Karpas-422 (cell line): Measurements from ENCODE around the gene PILRA. TPM values are rescaled to one million over a fixed set of nuclear protein-coding genes. Genes with fewer than 3 reads are reported as not detected.
"Not testable (repeated sequence)": the region's sequence is repeated elsewhere in the genome, so short reads cannot be mapped to it uniquely, and the experiment has no call there.

Source experiments
- DNase-seq: peaks from one replicate; pipeline ENCODE4 v3.0.0-alpha.2; 2015
- H2AFZ ChIP-seq: fragments of 200-600 bp; sonication (generic); 2 replicates; pipeline ENCODE4 v1.6.1; 2014; ENCODE audit warnings: antibody characterized with exemption, low read length, mixed read lengths
- H3K27ac ChIP-seq: fragments of 200-600 bp; sonication (generic); 2 replicates; pipeline ENCODE4 v1.5.1; 2014; ENCODE audit warnings: mild to moderate bottlenecking, low read length, moderate library complexity
- H3K27me3 ChIP-seq: fragments of 200-600 bp; sonication (generic); 2 replicates; pipeline ENCODE4 v1.6.1; 2014; ENCODE audit warnings: low read length, mixed read lengths
- H3K36me3 ChIP-seq: fragments of 200-600 bp; sonication (generic); 2 replicates; pipeline ENCODE4 v1.6.1; 2014; ENCODE audit warnings: low read length, mixed read lengths; ENCODE audit not compliant: insufficient read depth
- H3K4me1 ChIP-seq: fragments of 200-600 bp; sonication (generic); 2 replicates; pipeline ENCODE4 v1.6.1; 2014; ENCODE audit warnings: mild to moderate bottlenecking, low read length, mixed read lengths
- H3K4me2 ChIP-seq: fragments of 200-600 bp; sonication (generic); 2 replicates; pipeline ENCODE4 v1.6.1; 2014; ENCODE audit warnings: low read length, low read depth, mild to moderate bottlenecking; ENCODE audit not compliant: poor library complexity, severe bottlenecking
- H3K4me3 ChIP-seq: fragments of 200-600 bp; sonication (generic); 2 replicates; pipeline ENCODE4 v1.5.1; 2014; ENCODE audit warnings: mild to moderate bottlenecking, antibody characterized with exemption, low read length, mixed read lengths
- H3K79me2 ChIP-seq: fragments of 200-600 bp; sonication (generic); 2 replicates; pipeline ENCODE4 v1.6.1; 2014; ENCODE audit warnings: mild to moderate bottlenecking, low read length, mixed read lengths
- H3K9ac ChIP-seq: fragments of 200-600 bp; sonication (generic); 2 replicates; pipeline ENCODE4 v1.6.0; 2014; ENCODE audit warnings: low read length
- H3K9me2 ChIP-seq: fragments of 200-600 bp; sonication (generic), shearing (Covaris generic); replicated peaks from 2 replicates; pipeline ENCODE4 v1.6.0; 2014; ENCODE audit warnings: mild to moderate bottlenecking, low read length, moderate library complexity; ENCODE audit not compliant: insufficient read depth
- H3K9me3 ChIP-seq: fragments of 300-700, 200-600 bp; sonication (generic); 2 replicates; pipeline ENCODE4 v1.6.1; 2014; ENCODE audit warnings: low read length, mixed read lengths
- H4K20me1 ChIP-seq: fragments of 200-600 bp; sonication (generic); 2 replicates; pipeline ENCODE4 v1.6.1; 2014; ENCODE audit warnings: mild to moderate bottlenecking, antibody characterized with exemption, low read length, low read depth; ENCODE audit not compliant: insufficient read depth
- total RNA-seq: library from RNA; depleted of rRNA; stranded (reverse); fragments of >200 nt; shearing (Covaris generic); gene quantifications from 2 replicates; pipeline ENCODE4 v1.2.3, GENCODE V29; 2014; ENCODE audit warnings: low replicate concordance

The PILRA gene
- total RNA-seq, 1 experiment from 2014 or later, result 2.4 TPM

- Histone ChIP-seq H3K9me2 (no peaks in the 10 kb centered on the region), H3K27ac (peak overlapping the region; percentile 96), H3K36me3 (no peaks in the 10 kb centered on the region), H3K4me1 (peaks cover 59% of the 10 kb centered on the region), H3K9ac (0 out of 2 replicates have a peak overlapping the region, but pooled peaks have one; percentile 38), H2AFZ (no peak overlapping the region), H3K9me3 (no peaks in the 10 kb centered on the region), H3K4me2 (peak overlapping the region; percentile 11), H3K79me2 (no peaks in the 10 kb centered on the region), H4K20me1 (no peaks in the 10 kb centered on the region), H3K27me3 (no peaks in the 10 kb centered on the region), H3K4me3 (no peak overlapping the region)
- no peak for DNase-seq
Measured at GRCh38 chr7:100370303-100370702, 3.0 kb upstream of the PILRA start.

GRCh38 chr7:100370746-100371145 is 2.5 kb upstream of the PILRA start:
- no peak overlapping the region for H3K4me3 ChIP-seq
- H2AFZ ChIP-seq, result no peak overlapping the region
- no peaks in the 10 kb centered on the region for H3K27me3 ChIP-seq
- no peaks in the 10 kb centered on the region for H3K79me2 ChIP-seq
- H4K20me1 ChIP-seq, result no peaks in the 10 kb centered on the region
- DNase-seq, result no peak
- no peaks in the 10 kb centered on the region for H3K9me2 ChIP-seq
- H3K4me2 ChIP-seq, result no peak overlapping the region
- H3K36me3 ChIP-seq, result no peaks in the 10 kb centered on the region
- H3K9me3 ChIP-seq, result no peaks in the 10 kb centered on the region
- H3K27ac ChIP-seq, result no peak overlapping the region
- H3K4me1 ChIP-seq, result peaks cover 56% of the 10 kb centered on the region
- no peak overlapping the region for H3K9ac ChIP-seq

- no peaks in the 10 kb centered on the region for H3K27me3 ChIP-seq
- H3K9me2 ChIP-seq, result no peaks in the 10 kb centered on the region
- no peak overlapping the region for H3K27ac ChIP-seq
- H3K79me2 ChIP-seq, result no peaks in the 10 kb centered on the region
- H3K4me3 ChIP-seq, result no peak overlapping the region
- no peaks in the 10 kb centered on the region for H3K9me3 ChIP-seq
- peaks cover 47% of the 10 kb centered on the region for H3K4me1 ChIP-seq
- no peaks in the 10 kb centered on the region for H4K20me1 ChIP-seq
- H3K4me2 ChIP-seq, result no peak overlapping the region
- no peaks in the 10 kb centered on the region for H3K36me3 ChIP-seq
- 0 out of 2 replicates have a peak overlapping the region, but pooled peaks have one; percentile 9 for H3K9ac ChIP-seq
- no peak overlapping the region for H2AFZ ChIP-seq
- DNase-seq, result no peak
Measured at GRCh38 chr7:100371561-100372171, 1.6 kb upstream of the PILRA start.

GRCh38 chr7:100372256-100372655 is 1.0 kb upstream of the PILRA start:
- H3K4me3 ChIP-seq, result no peak overlapping the region
- H3K9ac ChIP-seq, result no peak overlapping the region
- no peaks in the 10 kb centered on the region for H3K27me3 ChIP-seq
- DNase-seq, result no peak
- H3K9me2 ChIP-seq, result no peaks in the 10 kb centered on the region
- no peaks in the 10 kb centered on the region for H3K79me2 ChIP-seq
- H3K36me3 ChIP-seq, result no peaks in the 10 kb centered on the region
- peaks cover 41% of the 10 kb centered on the region for H3K4me1 ChIP-seq
- H3K9me3 ChIP-seq, result no peaks in the 10 kb centered on the region
- H4K20me1 ChIP-seq, result no peaks in the 10 kb centered on the region
- no peak overlapping the region for H3K27ac ChIP-seq
- no peak overlapping the region for H3K4me2 ChIP-seq
- peak overlapping the region; percentile 36; the same call in 1 of the 2 replicates for H2AFZ ChIP-seq

- no peak overlapping the region for H3K27ac ChIP-seq
- no peaks in the 10 kb centered on the region for H4K20me1 ChIP-seq
- H3K9ac ChIP-seq, result no peak overlapping the region
- no peaks in the 10 kb centered on the region for H3K79me2 ChIP-seq
- peak overlapping the region; percentile 36; the same call in 1 of the 2 replicates for H2AFZ ChIP-seq
- DNase-seq, result no peak
- no peaks in the 10 kb centered on the region for H3K9me3 ChIP-seq
- no peaks in the 10 kb centered on the region for H3K36me3 ChIP-seq
- no peaks in the 10 kb centered on the region for H3K27me3 ChIP-seq
- no peak overlapping the region for H3K4me2 ChIP-seq
- H3K4me1 ChIP-seq, result peaks cover 36% of the 10 kb centered on the region
- H3K9me2 ChIP-seq, result no peaks in the 10 kb centered on the region
- H3K4me3 ChIP-seq, result no peak overlapping the region
Measured at GRCh38 chr7:100372694-100373093, 593 bp upstream of the PILRA start.

- not testable (repeated sequence) for H3K36me3 ChIP-seq, H3K4me2 ChIP-seq, H3K27me3 ChIP-seq, H3K9ac ChIP-seq, H3K79me2 ChIP-seq, H4K20me1 ChIP-seq, H3K4me3 ChIP-seq, H3K27ac ChIP-seq, H3K9me3 ChIP-seq, H3K9me2 ChIP-seq, H2AFZ ChIP-seq
- peak; percentile 61 for DNase-seq
- peaks cover 23% of the 10 kb centered on the region for H3K4me1 ChIP-seq
Measured at GRCh38 chr7:100373870-100374598, 747 bp downstream of the PILRA start.

GRCh38 chr7:100374601-100375000 is 1.3 kb downstream of the PILRA start:
- no peak overlapping the region for H3K9ac ChIP-seq
- H3K27ac ChIP-seq, result no peak overlapping the region
- H2AFZ ChIP-seq, result no peak overlapping the region
- no peaks in the 10 kb centered on the region for H3K36me3 ChIP-seq
- no peaks in the 10 kb centered on the region for H4K20me1 ChIP-seq
- no peaks in the 10 kb centered on the region for H3K79me2 ChIP-seq
- no peaks in the 10 kb centered on the region for H3K9me3 ChIP-seq
- no peak for DNase-seq
- peaks cover 17% of the 10 kb centered on the region for H3K4me1 ChIP-seq
- no peak overlapping the region for H3K4me2 ChIP-seq
- H3K9me2 ChIP-seq, result no peaks in the 10 kb centered on the region
- H3K27me3 ChIP-seq, result no peaks in the 10 kb centered on the region
- no peak overlapping the region for H3K4me3 ChIP-seq

GRCh38 chr7:100376066-100376465 is 2.8 kb downstream of the PILRA start:
- Histone ChIP-seq H3K79me2 (no peaks in the 10 kb centered on the region), H3K27ac (no peak overlapping the region), H3K9me2 (no peaks in the 10 kb centered on the region), H3K36me3 (no peaks in the 10 kb centered on the region), H3K27me3 (no peaks in the 10 kb centered on the region), H3K9ac (no peak overlapping the region), H3K9me3 (no peaks in the 10 kb centered on the region), H3K4me1 (peaks cover 8% of the 10 kb centered on the region), H4K20me1 (no peaks in the 10 kb centered on the region), H3K4me3 (no peak overlapping the region), H3K4me2 (no peak overlapping the region), H2AFZ (no peak overlapping the region)
- no peak for DNase-seq
